GM21723 (cell line): Measurements from ENCODE around the gene IDH3B.
A peak's percentile ranks its signal among the peaks of the same experiment; 100 is the strongest.
"Not testable (repeated sequence)": the region's sequence is repeated elsewhere in the genome, so short reads cannot be mapped to it uniquely, and the experiment has no call there.

Experiments used
- ATAC-seq: cut with Tn5 transposase; IDR thresholded peaks from one replicate; pipeline ENCODE4 v1.9.1; 2021; ENCODE audit warnings: mild to moderate bottlenecking, moderate library complexity; ENCODE audit not compliant: unreplicated experiment

The IDH3B gene

DNA sequence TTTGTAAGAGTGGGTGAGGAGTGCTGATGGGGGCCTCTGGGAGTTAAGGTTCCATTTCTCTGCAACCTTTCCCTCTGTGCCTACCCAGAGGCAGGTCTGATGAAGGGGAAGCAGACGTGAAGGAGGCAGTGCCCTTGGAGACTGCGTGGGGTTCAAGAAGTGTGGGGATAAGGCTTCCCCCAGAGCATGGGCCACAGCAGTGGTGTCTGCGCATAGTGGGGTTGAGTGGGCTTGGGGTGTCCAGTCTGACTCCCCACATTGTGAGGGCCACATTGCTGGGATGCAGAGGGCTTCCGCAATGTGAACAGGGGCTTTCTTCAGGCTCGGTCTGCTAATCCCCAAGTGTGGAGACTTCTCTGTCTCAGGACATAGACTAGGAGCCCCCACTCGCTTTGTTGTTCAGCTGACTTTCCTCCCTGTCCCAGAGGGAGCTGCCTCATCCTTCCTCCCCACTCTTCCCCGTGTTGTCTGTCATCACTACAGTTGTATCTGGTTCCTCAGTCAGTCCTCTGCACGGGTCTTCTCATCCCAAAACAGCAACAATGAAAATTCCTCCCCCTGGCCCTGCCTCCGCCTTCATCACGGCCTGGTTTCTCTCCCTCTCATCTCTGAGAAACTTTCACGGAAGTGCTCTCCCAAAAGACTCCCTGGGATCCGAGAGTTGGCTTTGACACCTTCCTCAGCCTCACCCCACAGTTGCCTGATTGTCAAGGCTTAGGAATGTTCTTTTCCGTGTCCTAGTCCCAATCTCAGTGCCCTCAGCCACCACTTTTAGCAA lies 31.4 kb upstream of the IDH3B start:
- ATAC-seq: no peak

DNA sequence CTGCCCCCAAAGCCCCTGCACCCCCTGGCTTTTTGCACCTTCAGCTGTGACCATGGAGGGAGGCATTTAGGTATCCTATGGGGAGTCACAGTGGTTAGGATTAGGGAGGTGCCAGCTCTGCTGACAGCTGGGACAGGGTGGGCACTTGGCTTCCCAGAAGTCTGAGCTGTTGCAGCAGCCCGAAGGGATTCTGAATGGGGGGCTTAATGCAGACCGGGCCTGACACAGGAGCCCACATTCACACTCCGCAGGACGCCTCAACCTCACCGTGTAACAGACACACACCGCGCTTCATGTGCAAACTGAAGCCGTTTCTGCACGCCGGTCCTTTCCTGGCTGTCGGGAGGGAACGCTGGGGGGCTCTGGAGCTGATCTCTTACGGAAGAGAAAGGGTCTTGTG lies 30.5 kb upstream of the IDH3B start:
- ATAC-seq: no peak

DNA sequence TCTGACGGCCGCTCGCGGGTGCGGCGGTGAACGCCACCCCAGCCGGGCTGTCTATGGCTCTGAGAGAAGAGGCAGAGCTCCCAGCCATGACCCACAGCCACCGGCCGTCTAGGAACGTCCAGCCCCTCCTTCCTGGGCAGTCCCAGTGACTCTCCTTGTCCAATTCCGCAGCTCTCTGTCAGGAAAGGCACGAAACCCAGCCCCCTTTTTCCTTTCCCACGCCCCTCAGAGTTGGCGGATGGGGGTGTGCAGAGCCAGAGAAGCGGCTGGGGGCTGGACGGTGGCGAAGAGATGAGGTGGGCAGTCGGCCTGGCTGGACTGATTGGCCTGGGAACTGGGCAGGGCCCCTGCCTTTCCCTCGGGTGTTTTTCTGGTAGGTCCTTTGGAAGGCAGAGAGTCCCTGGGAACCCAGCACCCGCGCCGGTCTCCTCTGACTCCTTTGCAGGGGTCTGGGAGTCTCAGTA lies 30.0 kb upstream of the IDH3B start:
- no peak for ATAC-seq

DNA sequence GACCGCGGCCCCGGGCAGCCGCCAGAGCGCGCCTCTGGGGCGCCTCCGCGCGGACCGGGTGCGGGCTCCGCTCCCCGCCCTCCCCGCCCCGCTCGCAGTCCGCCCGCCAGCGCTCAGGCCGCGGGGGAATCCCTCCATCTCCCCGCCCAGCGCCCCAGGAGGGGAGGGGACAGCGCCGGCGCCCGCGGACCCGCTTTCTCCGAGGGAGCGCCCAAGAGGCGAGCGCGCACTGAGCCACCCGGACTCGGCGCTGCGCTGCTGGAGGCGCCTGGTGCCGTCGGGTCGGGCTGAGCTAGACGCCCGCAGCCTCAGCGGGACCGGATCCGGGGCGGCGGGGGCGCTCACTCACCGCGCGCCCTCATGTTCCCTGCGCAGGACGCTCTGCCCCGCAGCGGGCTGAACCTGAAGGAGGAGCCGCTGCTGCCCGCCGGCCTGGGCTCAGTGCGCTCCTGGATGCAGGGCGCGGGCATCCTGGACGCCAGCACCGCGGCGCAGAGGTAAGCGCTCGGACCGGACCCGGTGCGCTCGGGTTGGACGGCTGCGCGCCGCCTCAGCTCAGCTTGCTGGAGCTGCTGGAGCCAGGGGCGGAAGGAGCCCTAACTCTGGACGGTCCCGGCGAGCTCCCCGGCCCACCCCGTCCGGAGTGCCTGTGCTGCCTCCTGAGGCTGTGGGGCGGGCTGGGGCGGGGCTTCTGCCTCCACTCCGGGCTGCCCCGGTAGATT lies 29.4 kb upstream of the IDH3B start:
- ATAC-seq: no peak

DNA sequence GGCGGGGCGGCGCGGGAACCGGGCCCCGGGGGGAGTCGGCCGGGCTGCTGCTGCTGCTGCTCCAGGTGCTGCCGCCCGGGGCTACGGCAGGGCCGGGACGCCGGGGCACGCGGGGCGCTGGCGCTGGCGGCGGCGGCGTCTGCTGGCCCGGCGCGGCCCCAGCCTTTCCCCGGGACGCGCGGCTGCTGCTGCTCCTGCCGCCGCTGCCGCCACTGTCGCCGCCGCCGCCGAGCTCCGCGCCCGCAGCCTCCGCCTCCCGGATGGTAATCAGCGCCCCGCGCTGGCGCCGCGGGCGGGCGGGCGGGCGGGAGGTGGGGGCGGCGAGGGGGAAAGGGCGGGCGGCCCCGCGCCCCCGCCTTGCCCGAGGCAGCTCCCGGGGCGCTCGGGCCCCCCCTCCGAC lies 28.9 kb upstream of the IDH3B start:
- ATAC-seq: no peak

DNA sequence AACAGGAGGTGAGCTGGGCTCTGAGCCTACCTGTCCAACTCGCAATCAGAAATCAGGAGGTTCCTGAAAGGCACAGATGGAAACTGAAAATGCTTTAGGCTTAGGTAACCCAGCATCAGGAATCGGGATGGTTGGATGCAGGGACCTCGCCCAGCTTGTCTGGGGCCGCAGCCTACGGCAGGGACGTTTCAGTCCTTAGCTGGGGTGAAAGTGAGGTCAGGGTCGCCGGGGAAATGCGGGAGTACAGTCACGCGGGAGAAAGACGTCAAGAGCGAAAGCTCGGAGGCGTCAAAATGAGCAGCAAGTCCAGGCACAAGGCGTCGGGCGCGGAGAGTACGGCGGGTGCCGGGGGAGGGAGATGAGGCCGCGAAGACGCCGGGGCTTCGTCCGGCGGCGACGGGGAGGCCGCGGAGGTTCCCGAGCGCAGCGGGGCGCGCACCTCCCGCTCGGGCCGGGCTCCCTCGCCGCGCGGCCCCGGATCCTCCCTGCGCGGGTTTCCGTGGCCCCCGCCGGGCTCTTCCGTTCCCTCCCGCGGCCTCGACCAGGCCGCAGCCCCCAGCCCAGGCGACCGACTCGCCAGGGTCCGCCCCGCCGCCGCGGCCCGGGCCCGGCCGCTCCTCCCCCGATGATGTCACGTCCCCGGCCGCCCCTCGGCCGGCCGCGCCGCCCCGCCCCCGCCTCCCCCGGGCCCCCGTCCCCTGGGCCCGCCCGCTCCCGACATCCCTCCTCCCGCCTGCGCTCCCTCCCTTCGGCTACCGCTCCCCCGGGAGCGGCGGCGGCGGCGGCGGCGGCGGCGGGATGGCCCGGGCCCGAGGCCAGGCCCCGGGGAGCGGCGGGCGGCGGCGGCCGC lies 28.2 kb upstream of the IDH3B start, which contains the start of gene EBF4:
Gene EBF4, plus strand, starts transcription at position 745 of the 850 bp plus-strand sequence. CDS start 866 bp downstream, outside the sequence.
- ATAC-seq: no peak

DNA sequence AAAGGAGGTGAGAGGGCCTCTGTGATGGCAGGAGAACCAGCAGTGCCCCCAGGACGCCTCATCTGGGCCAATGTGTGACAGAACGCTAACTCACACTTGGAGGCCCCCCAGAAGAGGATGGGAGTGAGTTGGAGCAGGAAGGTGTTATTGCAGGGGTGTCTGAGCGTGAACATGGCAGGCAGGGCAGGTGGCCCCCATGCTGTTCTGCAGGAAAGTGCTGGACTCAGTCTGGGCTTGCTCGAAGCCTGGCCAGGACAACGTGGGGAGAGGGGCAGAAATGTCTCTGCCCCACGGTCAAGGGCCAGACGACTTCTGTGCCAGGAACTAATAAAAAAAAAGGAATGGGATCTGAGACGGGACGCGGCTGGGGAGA lies 27.6 kb upstream of the IDH3B start:
- ATAC-seq: no peak

GRCh38 chr20:2691127-2691526 lies 27.1 kb upstream of the IDH3B start:
- ATAC-seq: no peak

- ATAC-seq: no peak
Observed at GRCh38 chr20:2690718-2691117, 26.7 kb upstream of the IDH3B start.

GRCh38 chr20:2690213-2690612 lies 26.2 kb upstream of the IDH3B start:
- no peak for ATAC-seq

DNA sequence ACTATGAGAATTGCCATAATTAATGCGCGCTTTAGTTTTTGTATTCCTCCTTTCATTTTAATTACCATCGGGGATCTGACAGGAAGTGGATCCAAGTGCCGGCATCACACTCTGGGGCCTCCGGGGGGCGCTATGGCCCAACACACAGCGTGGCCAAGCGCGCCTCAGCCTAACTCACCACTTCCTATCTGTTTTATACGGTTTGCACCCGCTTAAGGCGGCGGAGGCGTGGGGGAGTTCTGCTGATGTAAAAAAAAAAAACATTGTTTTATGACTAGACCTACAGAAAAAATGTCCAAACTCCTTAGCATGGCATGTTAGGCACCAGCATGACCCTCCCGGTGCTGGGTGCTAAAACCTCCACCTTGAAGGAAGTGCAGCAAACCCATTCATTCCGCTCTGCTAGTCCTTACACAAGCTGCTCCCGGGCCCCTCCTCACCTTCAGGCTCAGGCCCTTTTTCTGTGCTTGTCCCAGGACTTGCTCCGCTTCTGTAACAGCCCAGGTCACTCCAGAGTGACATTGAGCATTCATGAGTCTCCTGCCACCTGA lies 24.1 kb upstream of the IDH3B start:
- ATAC-seq: peak; percentile 57

DNA sequence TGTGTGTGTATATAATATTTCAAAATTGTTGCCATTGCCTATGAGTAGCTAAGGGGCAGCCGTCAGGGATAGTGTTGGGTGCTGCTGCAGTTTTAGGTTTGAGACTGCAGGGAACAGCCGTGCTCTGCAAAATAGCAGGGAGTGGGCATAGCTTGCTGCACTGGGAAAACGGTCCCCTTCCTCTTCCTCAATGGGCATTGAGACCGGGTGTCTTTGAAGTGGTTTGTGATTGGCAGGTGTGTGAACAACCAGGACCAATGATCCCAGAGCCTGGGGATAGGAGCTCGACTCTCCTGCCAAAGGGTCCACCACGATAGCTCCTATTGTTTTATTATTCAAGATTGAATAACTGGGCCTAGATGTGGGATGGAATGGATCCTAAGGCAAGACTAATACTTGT lies 23.5 kb upstream of the IDH3B start:
- ATAC-seq: no peak

- ATAC-seq: not testable (repeated sequence)
Observed at GRCh38 chr20:2684817-2685216, 20.8 kb upstream of the IDH3B start.

- not testable (repeated sequence) for ATAC-seq
Observed at GRCh38 chr20:2682040-2682439, 18.0 kb upstream of the IDH3B start.

GRCh38 chr20:2680046-2680445 lies 16.0 kb upstream of the IDH3B start:
- ATAC-seq: no peak

- no peak for ATAC-seq
Observed at GRCh38 chr20:2673453-2673852, 9.4 kb upstream of the IDH3B start.

- no peak for ATAC-seq
Observed at GRCh38 chr20:2672446-2672845, 8.4 kb upstream of the IDH3B start.

- no peak for ATAC-seq
Observed at GRCh38 chr20:2671977-2672376, 8.0 kb upstream of the IDH3B start.

GRCh38 chr20:2663364-2663886 lies 591 bp downstream of the IDH3B start:
- ATAC-seq: no peak

DNA sequence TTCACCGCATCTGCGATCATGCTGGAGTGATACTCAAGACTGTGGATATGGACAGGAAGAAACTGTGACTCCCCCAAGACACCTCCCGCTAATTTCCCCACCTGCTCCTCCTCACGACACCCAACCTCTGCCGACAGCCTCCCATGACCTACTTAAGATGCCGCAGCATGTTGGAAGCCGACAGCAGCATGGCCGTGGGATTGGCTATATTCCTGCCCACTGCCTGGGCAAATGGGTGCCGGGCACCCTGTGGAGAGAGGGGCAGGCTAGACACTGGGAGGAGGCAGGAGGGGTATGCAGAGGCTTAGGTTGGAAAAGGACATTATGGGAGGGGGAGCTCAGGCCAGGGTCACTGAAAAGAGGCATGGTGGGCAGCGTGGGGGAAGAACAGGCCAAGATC lies 4.5 kb downstream of the IDH3B start:
- no peak for ATAC-seq
